HG03108 (cell line): ENCODE results near the gene KLHL3.

Source experiments
- ATAC-seq: cut with Tn5 transposase; IDR thresholded peaks from one replicate; pipeline ENCODE4 v1.9.1; 2021; ENCODE audit warnings: moderate library complexity; ENCODE audit not compliant: unreplicated experiment

Gene KLHL3

DNA sequence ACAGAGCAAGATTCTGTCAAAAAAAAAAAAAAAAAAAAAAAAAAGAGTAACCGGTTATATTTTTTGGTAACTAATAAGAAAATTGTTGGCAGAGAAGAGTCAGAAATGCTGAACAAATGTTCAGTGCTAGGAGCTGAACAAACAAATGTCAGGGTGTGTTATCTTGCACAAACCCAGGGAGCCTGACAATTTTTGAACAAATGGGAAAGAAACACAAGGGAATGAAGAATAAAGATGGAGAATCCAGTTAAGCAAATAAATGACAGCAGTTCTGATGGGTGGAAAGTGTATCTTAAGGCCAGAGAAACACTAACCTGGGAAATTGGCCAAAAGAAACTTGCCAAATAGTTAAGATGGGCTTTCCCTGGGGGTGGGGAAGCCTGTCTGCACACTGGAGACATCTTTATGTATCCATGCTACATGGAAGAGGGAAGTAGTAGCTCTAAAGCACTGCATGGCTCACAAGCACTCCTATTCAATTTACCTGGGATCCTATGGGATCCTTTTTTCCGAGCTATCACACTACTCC lies 23.7 kb downstream of the KLHL3 start:
- ATAC-seq: no peak

DNA sequence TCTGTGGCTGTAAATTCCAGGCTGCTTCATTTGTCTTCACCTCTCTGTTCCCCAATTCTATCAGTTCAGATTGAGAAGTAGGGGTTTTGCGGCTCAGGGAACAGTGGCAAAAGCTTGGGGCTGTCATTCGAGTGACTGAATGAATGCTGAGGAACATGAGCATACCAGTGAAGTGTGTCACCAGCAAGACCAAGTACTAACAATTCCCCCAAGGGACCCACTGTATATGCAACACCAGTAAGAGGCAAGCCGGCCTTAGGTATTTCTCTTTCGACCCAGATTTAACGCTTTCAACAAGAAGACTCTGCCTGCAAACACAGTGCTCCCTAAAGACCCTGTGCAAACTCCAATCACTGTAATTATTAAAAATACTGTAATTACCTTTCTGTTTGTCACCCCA lies 25.8 kb downstream of the KLHL3 start:
- ATAC-seq: no peak

DNA sequence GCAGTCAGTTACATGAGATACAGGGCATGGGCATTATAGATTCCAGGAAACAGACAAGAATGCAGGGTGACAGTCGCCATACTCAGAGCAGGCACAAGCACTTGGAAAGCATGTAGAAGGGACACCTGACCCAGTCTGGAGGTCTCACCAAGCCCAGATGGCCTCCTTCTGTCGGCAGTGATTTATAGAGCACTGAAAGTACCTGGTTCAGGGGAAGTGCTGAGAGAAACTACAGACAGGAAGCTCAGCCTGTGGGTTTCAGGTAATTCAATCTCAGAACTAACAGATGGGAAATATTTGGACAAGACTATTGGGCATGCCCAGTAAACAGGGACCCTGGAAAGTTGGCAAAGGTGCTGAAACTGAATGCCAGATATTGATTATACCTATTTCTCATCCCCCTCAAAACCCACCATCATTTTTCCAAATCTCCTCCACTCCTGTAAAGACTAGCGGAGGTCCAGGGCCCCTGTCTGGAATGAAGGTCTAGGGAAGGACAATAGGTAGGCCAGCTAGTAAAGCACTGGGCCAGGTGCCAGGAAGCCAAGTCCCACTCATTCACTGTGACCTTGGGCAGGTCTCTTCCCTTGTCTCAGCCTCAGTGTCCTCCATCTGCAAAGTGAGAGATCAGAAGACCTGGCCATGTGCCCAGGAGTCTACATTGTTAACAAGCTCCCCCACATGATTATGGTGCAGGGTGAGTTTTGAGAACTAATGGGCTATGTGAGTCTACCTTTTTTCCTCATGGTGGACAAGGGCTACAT lies 26.9 kb downstream of the KLHL3 start:
- no peak for ATAC-seq

DNA sequence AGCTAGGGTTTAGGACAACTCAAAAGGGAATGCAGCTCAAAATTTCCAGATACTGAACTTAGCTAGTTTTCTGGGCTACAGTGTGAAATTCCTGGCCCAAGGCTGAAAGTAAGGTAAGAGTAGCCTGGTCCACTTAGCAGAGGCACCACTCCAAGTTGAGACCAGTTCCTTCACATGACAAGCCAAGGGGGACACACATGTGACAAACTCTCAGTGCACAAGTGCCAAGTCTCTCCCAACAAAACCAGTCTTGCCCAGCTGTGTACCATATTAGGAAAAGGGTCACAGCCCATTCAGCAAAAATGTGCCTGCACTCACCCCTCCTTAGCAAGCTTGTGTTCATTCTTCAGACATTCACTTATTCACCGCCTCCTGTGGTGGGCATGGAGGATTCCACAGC lies 27.8 kb downstream of the KLHL3 start:
- ATAC-seq: no peak

DNA sequence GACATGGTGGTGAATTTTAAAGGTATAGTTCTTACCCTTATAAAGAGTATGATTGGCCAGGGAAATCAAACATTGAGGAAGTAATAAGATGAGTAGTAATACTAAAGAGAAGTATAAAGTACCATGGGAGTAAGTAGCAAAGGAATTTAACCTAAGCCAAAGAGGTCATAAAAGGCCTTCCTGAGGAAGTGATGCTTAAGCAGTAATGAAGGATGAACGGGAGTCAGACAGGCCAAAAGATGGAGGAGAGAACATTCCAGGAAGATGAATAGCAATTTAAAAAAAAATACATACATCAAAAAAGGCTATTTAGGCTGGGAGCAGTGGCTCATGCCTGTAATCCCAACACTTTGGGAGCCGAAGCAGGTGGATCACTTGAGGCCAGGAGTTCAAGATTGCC lies 29.0 kb downstream of the KLHL3 start:
- no peak for ATAC-seq

DNA sequence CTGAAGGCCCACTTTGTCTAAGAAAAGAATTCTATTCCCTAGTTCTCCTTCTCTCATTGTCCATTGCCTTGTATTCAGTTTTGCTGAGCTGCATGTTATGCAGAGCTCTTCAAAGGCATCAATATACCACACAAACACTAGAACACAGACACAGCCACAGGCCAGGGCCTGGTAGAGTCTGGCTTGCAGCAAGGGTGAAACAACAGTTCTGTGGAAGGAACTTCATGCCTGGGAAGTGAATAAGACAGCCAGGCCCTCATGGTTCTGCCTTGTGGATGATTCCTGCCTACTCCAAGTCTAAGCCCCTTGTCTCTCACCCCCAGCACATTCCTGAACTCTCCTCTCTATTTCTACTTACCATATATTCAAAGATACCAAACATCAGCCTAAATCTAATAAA lies 30.8 kb downstream of the KLHL3 start:
- no peak for ATAC-seq

DNA sequence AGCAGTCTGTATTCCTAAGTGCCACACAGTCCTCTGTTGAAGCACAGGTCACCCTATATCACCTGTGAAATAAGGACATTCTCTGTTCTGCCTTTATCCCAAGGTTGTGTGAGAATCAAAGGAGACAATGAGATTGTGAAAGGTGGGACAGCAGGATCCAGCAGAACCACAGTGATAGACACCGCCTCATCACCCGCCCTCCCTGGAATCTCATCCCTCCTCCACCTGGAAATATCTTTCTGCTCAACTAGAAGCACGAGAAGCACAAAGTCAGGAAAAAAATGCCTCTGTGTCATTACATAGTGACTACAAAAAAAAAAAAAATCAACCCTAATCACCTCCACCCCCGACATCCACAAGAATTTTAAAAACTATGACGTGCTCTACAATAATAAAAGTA lies 32.3 kb downstream of the KLHL3 start:
- no peak for ATAC-seq

DNA sequence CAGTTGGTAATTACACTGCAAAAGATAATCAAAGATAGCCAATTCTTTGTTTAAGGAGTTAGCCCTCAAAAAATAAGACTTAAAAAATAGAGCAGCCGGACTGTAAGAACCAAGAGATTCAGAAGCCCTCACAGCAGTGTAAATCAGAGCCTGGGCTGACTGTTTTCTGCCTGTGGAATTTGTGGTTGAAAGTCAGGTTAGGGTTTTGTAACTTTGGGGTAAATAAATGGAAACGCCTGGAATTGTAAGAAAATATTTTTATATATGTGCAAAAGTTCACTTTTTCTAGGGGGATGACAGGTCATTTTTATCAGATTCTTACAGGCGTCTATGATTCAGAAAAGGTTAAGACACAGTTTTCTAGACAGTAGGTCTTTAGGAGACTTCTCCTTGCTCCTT lies 35.6 kb downstream of the KLHL3 start:
- no peak for ATAC-seq

DNA sequence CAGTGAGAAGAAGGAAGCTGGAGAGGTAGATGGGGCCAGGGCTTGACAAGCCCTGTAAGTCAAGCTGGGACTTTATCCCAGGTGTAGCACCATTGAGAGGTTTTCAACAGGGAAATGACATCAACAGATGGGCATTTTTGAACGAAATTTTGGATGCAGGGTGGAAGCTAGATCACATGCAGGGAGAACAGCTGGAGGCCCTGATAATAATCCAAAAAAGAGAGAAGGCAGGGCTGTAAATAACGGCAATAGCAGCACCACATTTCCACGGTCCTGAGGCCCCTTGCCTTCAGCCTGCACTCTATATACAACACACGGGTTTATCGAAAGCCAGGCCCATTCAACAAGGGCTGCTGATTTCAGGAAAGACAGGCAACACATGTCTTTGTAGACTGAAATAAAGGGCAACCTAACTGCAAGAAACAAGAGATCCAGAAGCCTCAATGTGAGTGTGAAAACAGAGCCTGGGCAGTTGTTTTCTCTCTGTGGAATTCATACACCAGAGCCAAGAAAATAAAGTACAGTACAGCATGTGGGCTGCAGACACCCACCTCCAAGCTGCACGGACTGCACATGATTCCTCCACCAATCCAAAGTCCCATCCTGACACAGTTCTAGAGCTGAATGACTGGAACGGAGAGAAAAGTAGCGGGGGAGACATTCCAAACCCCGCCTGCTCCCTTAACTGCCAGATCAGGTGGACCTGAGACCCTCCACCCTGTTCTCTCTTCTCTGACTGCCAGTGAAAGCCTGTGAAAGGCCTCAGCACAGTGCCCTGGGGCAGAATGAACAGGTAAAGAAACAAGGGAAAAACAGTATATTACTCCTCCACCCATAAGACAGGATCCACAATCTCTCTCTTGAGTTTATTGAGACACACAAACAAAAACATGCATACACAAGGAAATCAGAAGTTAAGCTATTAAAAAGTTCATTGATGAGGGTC lies 36.3 kb downstream of the KLHL3 start:
- ATAC-seq: no peak

DNA sequence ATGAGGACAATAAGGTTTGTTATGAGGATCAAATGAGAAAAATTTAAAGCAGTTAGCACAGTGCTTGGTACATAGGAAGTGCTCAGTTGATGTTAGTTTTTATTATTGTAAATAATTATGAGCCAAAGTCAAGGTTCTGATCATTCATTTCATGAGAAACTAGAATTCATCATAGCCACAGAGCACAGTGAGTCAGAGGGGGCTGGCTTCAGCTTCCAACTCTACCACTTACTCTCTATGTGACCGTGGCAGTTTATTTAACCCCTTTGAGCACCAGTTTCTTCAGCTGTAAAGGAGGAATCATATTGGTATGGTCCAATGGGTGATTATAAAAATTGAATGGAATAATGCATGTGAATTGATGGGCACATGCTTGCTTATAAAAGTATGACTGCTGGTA lies 39.4 kb downstream of the KLHL3 start:
- ATAC-seq: no peak

DNA sequence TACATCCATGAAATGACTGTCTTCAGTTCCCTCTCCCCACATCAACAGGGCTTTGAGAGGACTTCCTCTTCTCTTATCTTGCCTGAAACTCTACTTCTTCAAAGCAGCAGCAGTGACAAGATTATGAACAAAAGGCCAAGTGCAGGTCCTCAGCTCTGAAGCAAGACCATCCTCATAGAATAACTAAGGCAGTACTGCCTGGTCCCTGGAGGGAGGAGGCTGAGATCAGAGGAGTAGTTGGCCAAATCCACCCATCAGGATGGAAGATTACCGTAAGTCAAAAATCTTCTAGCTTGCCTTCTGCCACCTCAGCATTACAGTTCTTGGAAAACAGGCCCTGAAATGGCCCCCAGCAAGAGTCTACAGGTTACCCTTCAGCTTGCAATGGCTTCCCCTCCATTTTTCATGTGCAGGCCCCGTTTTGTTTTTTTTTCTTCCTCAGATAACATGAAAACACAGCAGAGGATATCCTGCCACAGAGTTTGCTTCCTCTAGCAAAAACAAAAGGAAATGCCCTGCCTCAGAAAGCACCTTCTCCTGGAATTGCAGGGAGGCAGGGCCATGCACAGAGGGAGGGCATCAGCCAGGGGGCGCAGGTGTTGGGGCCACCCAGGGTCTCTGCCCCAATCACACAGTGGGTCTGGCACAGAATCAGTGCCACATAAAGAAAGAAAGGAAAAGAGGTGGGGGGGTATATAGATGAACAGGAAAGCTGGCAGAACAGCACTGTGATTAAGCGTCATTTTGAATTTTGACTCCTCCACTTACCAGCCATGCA lies 40.0 kb downstream of the KLHL3 start:
- ATAC-seq: no peak

DNA sequence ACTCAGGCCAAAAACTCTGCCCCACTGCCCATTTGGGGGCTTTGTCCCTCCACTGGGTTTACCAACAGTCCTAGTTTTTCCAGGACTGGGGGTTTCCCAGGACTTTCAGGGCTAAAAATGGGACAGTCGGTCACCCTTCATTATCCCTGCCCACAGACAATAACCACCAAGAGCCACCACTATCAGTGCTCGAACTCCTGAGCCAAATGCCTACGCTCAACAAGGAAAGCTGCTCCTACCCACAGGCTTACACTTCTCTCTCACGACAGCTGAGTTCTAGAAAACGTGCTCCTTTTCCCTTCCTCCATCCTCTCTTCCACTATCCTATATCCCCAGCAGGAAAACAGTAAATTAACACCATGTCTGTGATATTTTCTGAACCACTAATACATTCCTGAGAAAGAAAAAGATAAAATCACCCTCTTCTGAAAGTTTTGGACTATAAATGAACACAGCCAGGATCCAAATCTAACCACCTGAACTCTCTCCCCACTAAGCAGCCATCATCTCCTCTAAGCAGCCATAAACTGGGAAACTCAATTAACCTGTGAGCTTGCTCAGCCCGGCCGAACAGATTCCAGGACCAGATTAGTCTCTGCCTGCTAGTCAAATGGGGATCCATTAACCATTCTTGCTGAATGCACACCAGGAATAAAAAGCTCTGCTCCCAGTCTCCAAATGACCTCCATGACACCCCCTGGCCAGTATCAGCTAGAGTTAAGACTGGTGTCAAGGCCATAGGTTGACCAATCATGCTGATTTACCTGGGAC lies 41.8 kb downstream of the KLHL3 start:
- no peak for ATAC-seq

DNA sequence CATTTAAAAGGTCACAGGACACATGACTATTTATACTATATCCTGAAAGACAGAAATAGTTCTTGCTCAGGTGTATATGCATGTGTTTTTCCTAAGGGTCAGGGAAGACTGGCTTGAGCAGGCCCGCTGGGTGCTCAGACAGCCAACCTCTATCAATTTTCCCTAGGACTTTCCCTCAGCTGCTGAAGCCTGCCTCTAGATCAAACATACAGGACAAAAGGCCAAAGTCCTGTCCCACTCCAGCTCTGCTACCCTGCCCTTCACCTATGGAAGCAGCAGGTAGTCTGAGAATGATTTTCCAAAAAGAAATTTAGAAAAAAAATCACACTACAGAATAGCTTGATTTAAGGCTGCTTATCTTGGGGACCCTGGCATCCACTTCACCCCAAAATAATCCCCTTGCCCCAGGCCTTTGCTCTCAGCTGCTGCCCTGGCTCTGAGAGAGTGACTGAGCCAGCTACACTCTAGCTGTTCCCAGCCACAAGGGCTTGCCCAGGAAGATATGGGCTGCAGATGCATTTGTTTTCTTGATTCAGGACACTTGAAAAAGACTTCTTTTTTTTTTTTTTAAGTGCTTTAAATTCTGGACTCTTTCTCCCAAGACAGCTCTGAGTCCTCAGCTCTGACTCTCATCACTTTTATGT lies 42.5 kb downstream of the KLHL3 start:
- ATAC-seq: no peak

DNA sequence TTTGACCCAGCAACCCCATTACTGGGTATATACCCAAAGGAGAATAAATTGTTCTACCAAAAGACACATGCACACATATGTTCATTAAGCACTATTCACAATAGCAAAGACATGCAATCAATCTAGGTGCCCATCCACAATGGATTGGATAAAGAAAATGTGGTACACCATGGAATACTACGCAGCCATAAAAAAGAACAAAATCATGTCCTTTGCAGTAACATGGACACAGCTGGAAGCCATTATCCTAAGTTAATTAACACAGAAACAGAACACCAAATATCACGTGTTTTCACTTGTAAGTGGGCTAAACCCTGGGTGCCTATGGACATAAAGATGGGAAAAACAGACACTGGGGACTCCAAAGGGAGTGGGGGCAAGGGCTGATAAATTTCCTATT lies 46.6 kb downstream of the KLHL3 start:
- no peak for ATAC-seq

DNA sequence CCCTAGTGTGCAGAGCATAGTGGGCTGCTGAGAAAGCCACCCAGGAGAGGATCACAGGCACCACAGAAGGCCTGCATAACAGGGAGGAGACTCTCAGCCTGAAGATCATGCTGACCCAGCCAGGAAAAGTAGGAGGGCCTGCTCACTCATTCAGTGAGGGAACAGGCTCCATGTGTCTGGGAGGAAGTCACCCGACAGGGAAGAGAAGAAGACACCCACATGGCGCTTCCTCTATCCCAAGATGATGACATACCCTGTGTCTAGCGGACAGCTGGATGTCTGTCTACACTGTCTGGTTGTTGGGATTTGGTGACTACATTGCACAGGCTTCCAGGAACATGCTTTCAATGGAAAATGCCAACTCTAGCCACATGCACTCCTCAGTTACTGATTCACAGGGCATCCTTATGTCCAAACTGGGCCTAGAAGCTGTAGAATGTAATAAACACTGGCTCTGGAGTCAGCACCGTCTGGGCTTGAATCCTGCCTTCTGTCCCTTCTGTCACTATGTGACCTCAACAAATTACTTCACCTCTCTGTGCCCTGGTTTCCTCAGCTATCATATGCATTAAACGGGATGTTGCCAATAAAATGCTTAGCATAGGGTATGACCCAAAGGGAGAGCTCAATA lies 47.6 kb downstream of the KLHL3 start:
- no peak for ATAC-seq

DNA sequence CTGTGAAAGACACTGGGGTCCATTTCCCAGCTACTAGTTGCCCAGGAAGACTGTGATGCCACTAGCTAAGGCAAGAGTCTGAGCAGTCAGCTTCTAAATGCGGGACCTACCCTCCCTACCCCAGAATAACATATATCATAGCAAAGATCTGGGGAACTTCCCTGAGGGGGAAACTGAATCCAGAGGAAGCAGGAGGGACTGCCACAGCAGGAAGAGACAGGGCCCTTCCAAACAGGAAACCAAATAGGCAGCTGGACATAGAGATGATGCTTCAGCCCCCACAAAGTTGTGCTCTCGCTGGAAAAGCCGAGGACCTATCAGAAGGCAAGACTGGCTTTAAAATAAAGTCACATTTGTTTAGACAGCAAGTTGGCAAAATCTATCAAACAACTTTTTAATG lies 51.1 kb downstream of the KLHL3 start:
- no peak for ATAC-seq

DNA sequence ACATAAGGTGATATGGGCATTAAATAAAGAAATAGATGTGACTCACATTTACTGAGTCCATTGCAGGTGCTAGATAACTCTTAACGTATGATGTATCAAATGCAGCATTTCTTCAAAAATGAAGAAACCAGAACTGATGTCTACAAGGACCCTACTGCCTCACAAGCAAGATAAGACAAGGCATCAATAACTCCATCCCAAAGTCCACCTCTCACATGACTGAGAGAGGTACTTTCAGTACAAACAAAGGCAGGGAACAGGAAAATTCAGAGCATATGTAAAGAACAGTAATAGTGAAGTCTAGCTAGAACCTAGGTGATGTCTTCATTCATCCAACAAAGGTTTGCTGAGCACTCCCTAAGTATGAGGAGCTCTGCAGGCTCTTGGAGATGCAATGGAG lies 54.7 kb downstream of the KLHL3 start:
- no peak for ATAC-seq

DNA sequence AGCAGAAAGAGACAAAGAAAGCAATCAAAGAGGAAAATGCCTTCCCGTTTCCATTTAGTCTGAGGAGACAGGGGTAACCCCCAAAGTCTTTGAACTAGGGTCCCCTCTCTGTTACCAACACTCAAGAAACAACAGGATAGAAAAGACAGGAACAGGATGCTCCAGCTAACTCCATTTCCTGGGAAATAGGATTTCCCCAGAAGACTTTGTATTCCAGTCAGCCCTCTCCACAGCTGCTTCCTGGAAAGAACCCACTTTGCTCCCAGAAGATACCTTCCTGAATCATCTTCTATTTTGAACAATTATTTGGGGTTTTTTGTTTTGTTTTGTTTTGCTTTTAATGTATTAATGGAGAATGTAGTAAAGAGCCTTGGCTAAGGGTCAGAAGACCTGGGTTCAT lies 56.0 kb downstream of the KLHL3 start:
- ATAC-seq: no peak

DNA sequence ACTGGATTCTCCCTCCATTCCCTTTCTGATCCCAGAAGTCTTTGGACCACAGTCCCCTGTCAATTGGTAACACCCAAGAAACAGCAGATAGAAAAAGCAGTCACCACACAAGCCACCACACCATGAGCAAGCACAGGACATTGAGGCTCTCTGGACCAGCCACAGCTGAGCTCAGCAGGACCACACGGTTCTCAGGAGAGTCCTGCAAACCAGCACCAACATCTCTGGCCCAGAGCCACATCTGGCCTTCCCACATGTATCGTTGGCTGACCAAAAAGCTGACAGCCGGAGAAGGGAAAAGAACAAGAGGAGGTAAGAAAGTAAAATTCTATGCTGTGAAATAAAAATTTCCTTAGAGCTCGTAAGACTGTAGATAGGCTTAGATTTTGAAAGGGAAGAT lies 56.7 kb downstream of the KLHL3 start:
- no peak for ATAC-seq

DNA sequence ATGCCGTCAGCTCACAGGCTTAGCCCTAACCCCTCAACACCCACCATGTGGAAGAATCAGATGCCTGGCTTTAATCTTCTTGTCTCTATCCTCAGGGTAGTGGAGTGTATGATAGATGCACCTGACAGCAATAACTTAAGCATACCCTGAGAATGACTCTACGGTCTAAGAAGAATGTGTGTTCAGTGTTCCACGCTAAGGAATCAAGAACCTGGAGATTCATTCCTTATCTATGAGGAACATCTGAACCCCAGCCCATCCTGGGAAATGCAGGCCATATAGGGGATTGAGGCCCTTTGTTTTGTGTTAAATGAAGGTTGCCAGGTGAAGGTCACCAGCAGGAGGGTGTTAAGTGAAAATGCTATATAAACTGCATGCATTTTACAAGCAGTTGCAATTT lies 63.0 kb downstream of the KLHL3 start:
- ATAC-seq: no peak
